MCF 10A (cell line): ENCODE measurements around the gene AOX1. TPM values are rescaled to one million over a fixed set of nuclear protein-coding genes. Genes with fewer than 3 reads are reported as not detected.

Experiments
- BruUV-seq: library from RNA; stranded (reverse); fragments of 400-500 nt; replicated peaks from 2 replicates; lab custom pipeline; 2021; lab: Mats Ljungman, UMichigan
- CTCF ChIA-PET: fragments of 300-600 bp; sonication (Branson Sonifier 250); formaldehyde crosslinking; extraction: SDS; loops from one replicate; lab custom pipeline; 2021; ENCODE audit warnings: antibody characterized with exemption, inconsistent platforms; lab: Yijun Ruan, JAX
- POLR2A ChIA-PET: fragments of 300-600, 350-650 bp; sonication (Branson Sonifier 250); formaldehyde crosslinking; extraction: SDS; loops from one replicate; lab custom pipeline; 2020; ENCODE audit warnings: antibody characterized with exemption, inconsistent platforms; lab: Yijun Ruan, JAX
- DNase-seq: peaks from one replicate; pipeline ENCODE4 v3.0.0-alpha.2; 2018; ENCODE audit not compliant: unreplicated experiment
- H3K27ac Mint-ChIP-seq: one replicate; pipeline ENCODE4 v1.8.0; 2022; ENCODE audit warnings: mild to moderate bottlenecking, low read depth, mixed read lengths; ENCODE audit not compliant: unreplicated experiment
- H3K27me3 Mint-ChIP-seq: one replicate; pipeline ENCODE4 v1.8.0; 2022; ENCODE audit warnings: mixed read lengths; ENCODE audit not compliant: insufficient read depth, unreplicated experiment
- H3K36me3 Mint-ChIP-seq: one replicate; pipeline ENCODE4 v1.8.0; 2022; ENCODE audit warnings: mild to moderate bottlenecking, moderate library complexity, mixed read lengths; ENCODE audit not compliant: insufficient read depth, unreplicated experiment
- H3K4me1 Mint-ChIP-seq: one replicate; pipeline ENCODE4 v1.8.0; 2022; ENCODE audit warnings: mixed read lengths; ENCODE audit not compliant: insufficient read depth, unreplicated experiment
- H3K4me3 Mint-ChIP-seq: one replicate; pipeline ENCODE4 v1.8.0; 2022; ENCODE audit warnings: mild to moderate bottlenecking, moderate library complexity, mixed read lengths; ENCODE audit not compliant: unreplicated experiment
- H3K9me3 Mint-ChIP-seq: one replicate; pipeline ENCODE4 v1.8.0; 2022; ENCODE audit warnings: mixed read lengths; ENCODE audit not compliant: unreplicated experiment
- intact Hi-C: fragments of 100-400 bp; cut with micrococcal nuclease; formaldehyde crosslinking; loops from 2 replicates; pipeline ENCODE4 v1.14.1; 2022
- total RNA-seq: library from RNA; stranded (reverse); gene quantifications from 2 replicates; pipeline ENCODE4 v1.2.3, GENCODE V29; 2022
- TF ChIP-seq, protein P1 (sequence below): fragments of 200-600 bp; IDR thresholded peaks from one replicate; pipeline ENCODE4 v1.8.0; 2022; ENCODE audit warnings: antibody characterized with exemption, mild to moderate bottlenecking; ENCODE audit not compliant: unreplicated experiment

Gene AOX1
- total RNA-seq, 1 experiment from 2014 or later: 54.0 TPM

- Mint-ChIP-seq H3K27ac (no peak overlapping the region), H3K9me3 (no peaks in the 10 kb centered on the region), H3K4me3 (no peak overlapping the region), H3K27me3 (no peaks in the 10 kb centered on the region), H3K4me1 (peaks cover 11% of the 10 kb centered on the region), H3K36me3 (no peaks in the 10 kb centered on the region)
- POLR2A ChIA-PET: interaction anchor here (0.5 to 1.7 kb wide), 2 partner anchors 27 to 90 kb away, joined by 3 to 5 read pairs; no protein-coding TSS in a partner anchor
- CTCF ChIA-PET: interaction anchor here (0.6 to 6.9 kb wide), 5 partner anchors 9 to 114 kb away, joined by 3 to 43 read pairs (median 3); no protein-coding TSS in a partner anchor
- BruUV-seq: no TSS peak
- no peak for DNase-seq
- TF ChIP-seq, protein P1, sequence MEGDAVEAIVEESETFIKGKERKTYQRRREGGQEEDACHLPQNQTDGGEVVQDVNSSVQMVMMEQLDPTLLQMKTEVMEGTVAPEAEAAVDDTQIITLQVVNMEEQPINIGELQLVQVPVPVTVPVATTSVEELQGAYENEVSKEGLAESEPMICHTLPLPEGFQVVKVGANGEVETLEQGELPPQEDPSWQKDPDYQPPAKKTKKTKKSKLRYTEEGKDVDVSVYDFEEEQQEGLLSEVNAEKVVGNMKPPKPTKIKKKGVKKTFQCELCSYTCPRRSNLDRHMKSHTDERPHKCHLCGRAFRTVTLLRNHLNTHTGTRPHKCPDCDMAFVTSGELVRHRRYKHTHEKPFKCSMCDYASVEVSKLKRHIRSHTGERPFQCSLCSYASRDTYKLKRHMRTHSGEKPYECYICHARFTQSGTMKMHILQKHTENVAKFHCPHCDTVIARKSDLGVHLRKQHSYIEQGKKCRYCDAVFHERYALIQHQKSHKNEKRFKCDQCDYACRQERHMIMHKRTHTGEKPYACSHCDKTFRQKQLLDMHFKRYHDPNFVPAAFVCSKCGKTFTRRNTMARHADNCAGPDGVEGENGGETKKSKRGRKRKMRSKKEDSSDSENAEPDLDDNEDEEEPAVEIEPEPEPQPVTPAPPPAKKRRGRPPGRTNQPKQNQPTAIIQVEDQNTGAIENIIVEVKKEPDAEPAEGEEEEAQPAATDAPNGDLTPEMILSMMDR: no peak
- intact Hi-C loops: no loop called here
Observed at GRCh38 chr2:200588076-200588678, 2.4 kb downstream of the AOX1 start.

DNA sequence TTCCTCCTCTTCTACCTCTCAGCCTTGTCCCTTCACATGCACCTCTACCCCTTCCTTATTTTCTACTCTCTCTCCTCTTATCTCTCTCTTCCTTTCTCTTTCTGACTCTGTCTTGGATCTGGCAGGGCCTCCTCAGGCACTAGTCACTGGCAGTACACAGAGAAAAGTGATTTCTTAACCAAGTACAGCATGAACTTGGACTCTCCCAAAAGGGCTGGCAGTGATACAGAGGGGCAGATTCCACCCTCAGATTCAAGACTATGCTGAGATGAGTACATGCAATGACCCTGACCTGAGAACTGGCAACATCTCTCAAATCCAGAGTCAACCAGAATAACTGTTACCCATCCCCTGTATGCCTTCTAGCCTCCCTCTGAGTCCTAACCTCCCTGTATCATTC, 4.3 kb downstream of the AOX1 start:
- peaks cover 17% of the 10 kb centered on the region for H3K4me1 Mint-ChIP-seq
- DNase-seq: no peak

DNA sequence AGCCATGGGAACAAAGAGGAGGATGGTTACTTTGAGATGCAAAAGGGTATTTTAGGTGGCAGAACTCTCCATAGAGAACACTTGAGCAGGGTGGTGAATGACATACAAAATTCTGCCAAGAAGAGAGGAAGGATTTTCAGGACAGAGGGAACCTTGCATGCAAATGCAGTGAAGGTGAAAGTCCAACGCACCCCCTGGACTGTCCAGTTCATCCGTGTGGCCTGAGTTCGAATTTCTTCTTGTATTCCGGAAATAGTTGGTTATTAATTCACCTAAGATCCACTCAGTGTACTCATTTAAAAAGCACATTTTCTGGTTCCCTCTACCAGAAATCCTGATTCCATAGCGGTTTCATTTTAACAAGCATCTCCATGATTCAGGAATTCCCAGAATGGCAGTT, 5.5 kb downstream of the AOX1 start:
- CTCF ChIA-PET: interaction anchor here (0.5 to 0.7 kb wide), 2 partner anchors 14 to 648 kb away, joined by 3 to 5 read pairs; no protein-coding TSS in a partner anchor
- Mint-ChIP-seq H3K27me3 (no peaks in the 10 kb centered on the region), H3K4me3 (no peak overlapping the region), H3K9me3 (peaks cover 8% of the 10 kb centered on the region), H3K36me3 (no peaks in the 10 kb centered on the region), H3K27ac (no peak overlapping the region), H3K4me1 (peaks cover 17% of the 10 kb centered on the region)
- DNase-seq: no peak
- TF ChIP-seq, protein P1: no peak
- intact Hi-C loops: no loop called here
- no TSS peak for BruUV-seq
- POLR2A ChIA-PET: no interaction called here

More for the DNA sequence above, 4.3 kb downstream of the AOX1 start:
- CTCF ChIA-PET: interaction anchor here (0.6 to 6.9 kb wide), 2 partner anchors 11 to 112 kb away, joined by 3 to 43 read pairs; no protein-coding TSS in a partner anchor
- peak overlapping the region; percentile 16 for H3K27ac Mint-ChIP-seq
- intact Hi-C loops: no loop called here
- TF ChIP-seq, protein P1: no peak
- no peaks in the 10 kb centered on the region for H3K36me3 Mint-ChIP-seq
- H3K4me3 Mint-ChIP-seq: no peak overlapping the region
- BruUV-seq: no TSS peak
- POLR2A ChIA-PET: no interaction called here
- no peaks in the 10 kb centered on the region for H3K9me3 Mint-ChIP-seq
- H3K27me3 Mint-ChIP-seq: no peaks in the 10 kb centered on the region

- Mint-ChIP-seq H3K4me3 (no peak overlapping the region), H3K9me3 (peaks cover 8% of the 10 kb centered on the region), H3K27ac (no peak overlapping the region), H3K27me3 (no peaks in the 10 kb centered on the region), H3K36me3 (no peaks in the 10 kb centered on the region), H3K4me1 (peaks cover 17% of the 10 kb centered on the region)
- ChIA-PET CTCF (interaction anchor here (0.7 kb wide), 1 partner anchor 793 kb away, joined by 3 read pairs; no protein-coding TSS in a partner anchor), POLR2A (interaction anchor here (1.5 kb wide), 1 partner anchor 11 kb away, joined by 3 read pairs; no protein-coding TSS in a partner anchor)
- intact Hi-C loops: no loop called here
- no peak for DNase-seq
- TF ChIP-seq, protein P1: no peak
- no TSS peak for BruUV-seq
Observed at GRCh38 chr2:200592406-200593075, 6.7 kb downstream of the AOX1 start.
